Neural cell (in vitro differentiated cells): Measurements from ENCODE around the gene CD101. TPM values are rescaled to one million over a fixed set of nuclear protein-coding genes. Genes with fewer than 3 reads are reported as not detected.

ENCODE experiments used
- H2AFZ ChIP-seq: fragments of 200-600, 300-800 bp; sonication (generic), shearing (Covaris generic); 2 replicates; pipeline ENCODE4 v1.6.0; 2014; ENCODE audit warnings: low read depth, mild to moderate bottlenecking, antibody characterized with exemption, low read length, moderate library complexity
- H3F3A ChIP-seq: fragments of 200-600 bp; shearing (Covaris generic); 2 replicates; pipeline ENCODE4 v1.6.1; 2016; ENCODE audit warnings: mild to moderate bottlenecking, moderate library complexity, mixed read lengths, antibody characterized with exemption, low read length; ENCODE audit not compliant: insufficient read depth, poor library complexity, severe bottlenecking
- H3K27ac ChIP-seq: fragments of 200-600, 300-800 bp; sonication (generic), shearing (Covaris generic); 2 replicates; pipeline ENCODE4 v1.5.1; 2014; ENCODE audit warnings: mild to moderate bottlenecking, low read length, moderate library complexity
- H3K27me3 ChIP-seq: fragments of 300-800, 200-600 bp; sonication (generic), shearing (Covaris generic); 2 replicates; pipeline ENCODE4 v1.6.0; 2014; ENCODE audit warnings: mild to moderate bottlenecking, low read depth, low read length, moderate library complexity; ENCODE audit not compliant: insufficient read depth
- H3K36me3 ChIP-seq: fragments of 300-800, 200-600 bp; sonication (generic), shearing (Covaris generic); 2 replicates; pipeline ENCODE4 v1.5.1; 2014; ENCODE audit warnings: mild to moderate bottlenecking, antibody characterized with exemption, low read length, moderate library complexity; ENCODE audit not compliant: insufficient read depth
- H3K4me2 ChIP-seq: fragments of 300-800, 200-600 bp; sonication (generic), shearing (Covaris generic); 2 replicates; pipeline ENCODE4 v1.6.0; 2014; ENCODE audit warnings: mild to moderate bottlenecking, low read length
- H3K4me3 ChIP-seq: fragments of 300-800, 200-600 bp; sonication (generic), shearing (Covaris generic); 2 replicates; pipeline ENCODE4 v1.5.1; 2014; ENCODE audit warnings: mild to moderate bottlenecking, low read length, moderate library complexity
- H3K79me2 ChIP-seq: fragments of 200-600 bp; shearing (Covaris generic); replicated peaks from 2 replicates; pipeline ENCODE4 v1.6.0; 2014; ENCODE audit warnings: mild to moderate bottlenecking, low read length, moderate library complexity; ENCODE audit not compliant: insufficient read depth
- H3K9ac ChIP-seq: fragments of 300-800, 200-600 bp; sonication (generic), shearing (Covaris generic); 2 replicates; pipeline ENCODE4 v1.6.1; 2016; ENCODE audit warnings: mild to moderate bottlenecking, low read length, mixed read lengths
- H3K9me2 ChIP-seq: fragments of 200-600 bp; shearing (Covaris generic); 2 replicates; pipeline ENCODE4 v1.6.1; 2016; ENCODE audit warnings: mild to moderate bottlenecking, low read length, mixed read lengths; ENCODE audit not compliant: insufficient read depth
- H3K9me3 ChIP-seq: fragments of 200-600, 300-800 bp; sonication (generic), shearing (Covaris generic); 2 replicates; pipeline ENCODE4 v1.6.1; 2016; ENCODE audit warnings: mild to moderate bottlenecking, mixed run types, low read length, moderate library complexity, mixed read lengths
- H4K20me1 ChIP-seq: fragments of 200-600 bp; shearing (Covaris generic); 2 replicates; pipeline ENCODE4 v1.6.1; 2016; ENCODE audit warnings: mild to moderate bottlenecking, mixed run types; ENCODE audit not compliant: insufficient read depth
- CTCF ChIP-seq: fragments of 450-650 bp; IDR thresholded peaks from 2 replicates; pipeline ENCODE4 v1.5.1; 2014; ENCODE audit warnings: antibody characterized with exemption, mild to moderate bottlenecking, moderate library complexity; ENCODE audit not compliant: poor library complexity, severe bottlenecking
- EP300 ChIP-seq: fragments of 450-650 bp; conservative IDR thresholded peaks from 2 replicates; pipeline ENCODE4 v1.6.1; 2014; ENCODE audit warnings: antibody characterized with exemption, mild to moderate bottlenecking, moderate library complexity; ENCODE audit not compliant: poor library complexity, severe bottlenecking
- EZH2 ChIP-seq: fragments of 200-600, 300-800 bp; shearing (Covaris generic), sonication (generic); IDR thresholded peaks from 2 replicates; pipeline ENCODE4 v1.6.1; 2014; ENCODE audit warnings: antibody characterized with exemption, low read length, borderline replicate concordance, mild to moderate bottlenecking; ENCODE audit not compliant: insufficient read depth, poor library complexity, severe bottlenecking
- MXI1 ChIP-seq: fragments of 450-650 bp; conservative IDR thresholded peaks from 2 replicates; pipeline ENCODE4 v1.6.1; 2014; ENCODE audit warnings: antibody characterized with exemption, mild to moderate bottlenecking; ENCODE audit not compliant: poor library complexity, severe bottlenecking
- POLR2AphosphoS5 ChIP-seq: IDR thresholded peaks from 2 replicates; pipeline ENCODE4 v1.6.1; 2012
- RAD21 ChIP-seq: fragments of 450-650 bp; conservative IDR thresholded peaks from 2 replicates; pipeline ENCODE4 v1.6.1; 2014; ENCODE audit warnings: antibody characterized with exemption, mild to moderate bottlenecking, moderate library complexity
- SMC3 ChIP-seq: fragments of 450-650 bp; conservative IDR thresholded peaks from 2 replicates; pipeline ENCODE4 v1.6.1; 2014; ENCODE audit warnings: antibody characterized with exemption, mild to moderate bottlenecking, moderate library complexity; ENCODE audit not compliant: poor library complexity
- TAF1 ChIP-seq: IDR thresholded peaks from 2 replicates; pipeline ENCODE4 v1.6.1; 2012; ENCODE audit warnings: low read depth
- polyA plus RNA-seq: library from polyadenylated mRNA; depleted of rRNA; stranded (reverse); fragments of >200 nt; gene quantifications from 2 replicates; pipeline ENCODE4 v1.2.3, GENCODE V29; 2014
- TF ChIP-seq, protein P1 (sequence below): IDR thresholded peaks from 2 replicates; pipeline ENCODE4 v1.6.1; 2012; ENCODE audit warnings: borderline replicate concordance

Gene CD101
- polyA plus RNA-seq, 1 donor from 2014 or later, result 1.4 TPM

DNA sequence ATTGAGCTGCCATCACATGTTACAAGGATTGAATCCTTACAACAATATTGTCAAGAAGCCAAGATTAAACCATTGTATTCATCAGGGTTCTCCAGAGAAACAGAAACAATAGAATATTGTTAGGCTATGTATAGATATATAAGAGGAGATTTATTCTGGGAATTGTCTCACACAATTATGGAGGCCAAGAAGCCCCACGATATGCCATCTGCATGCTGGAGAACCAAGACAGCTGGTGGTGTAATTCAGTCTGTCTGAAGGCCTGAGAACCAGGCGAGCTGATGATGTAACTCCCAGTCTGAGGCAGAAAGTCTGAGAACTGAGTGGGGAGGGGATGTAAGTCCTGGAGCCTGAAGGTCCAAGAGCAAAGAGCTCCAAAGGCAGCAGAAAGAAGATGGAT is 44.1 kb downstream of the CD101 start:
- TF ChIP-seq TAF1, result no peak
- TF ChIP-seq SMC3, result no peak
- TF ChIP-seq RAD21, result no peak
- no peak overlapping the region for H3K4me2 ChIP-seq
- no peaks in the 10 kb centered on the region for H3K79me2 ChIP-seq
- H2AFZ ChIP-seq, result no peak overlapping the region
- no peak overlapping the region for H3K9ac ChIP-seq
- no peak overlapping the region for H3K27ac ChIP-seq
- H3K9me2 ChIP-seq, result no peaks in the 10 kb centered on the region
- H4K20me1 ChIP-seq, result no peaks in the 10 kb centered on the region
- H3K36me3 ChIP-seq, result no peaks in the 10 kb centered on the region
- H3K9me3 ChIP-seq, result no peaks in the 10 kb centered on the region
- H3K27me3 ChIP-seq, result no peaks in the 10 kb centered on the region
- H3K4me3 ChIP-seq, result no peak overlapping the region
- no peaks in the 10 kb centered on the region for H3F3A ChIP-seq

DNA sequence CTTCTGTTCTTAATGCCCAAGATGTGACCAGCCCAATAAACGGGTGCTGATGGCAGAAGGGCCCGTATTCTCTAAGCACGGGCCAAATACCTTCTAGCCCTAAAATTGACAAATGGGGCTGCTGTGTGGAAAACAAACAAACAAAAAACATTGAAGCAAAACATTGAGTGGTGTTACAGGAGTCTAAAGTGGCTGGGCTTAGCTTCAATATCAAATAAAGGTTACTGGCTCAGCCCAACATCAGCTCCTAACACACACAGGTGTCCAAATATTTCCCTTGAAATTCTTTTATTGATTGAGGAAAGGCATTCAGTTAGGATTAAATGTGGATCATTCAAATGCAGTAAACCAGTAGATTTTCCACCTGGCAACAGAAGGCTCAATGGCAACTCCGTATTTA is 45.2 kb downstream of the CD101 start:
- H3F3A ChIP-seq, result no peaks in the 10 kb centered on the region
- no peak overlapping the region for H3K9ac ChIP-seq
- H4K20me1 ChIP-seq, result no peaks in the 10 kb centered on the region
- H3K9me2 ChIP-seq, result no peaks in the 10 kb centered on the region
- H3K27ac ChIP-seq, result no peak overlapping the region
- no peak overlapping the region for H2AFZ ChIP-seq
- H3K27me3 ChIP-seq, result no peaks in the 10 kb centered on the region
- H3K9me3 ChIP-seq, result no peaks in the 10 kb centered on the region
- TF ChIP-seq MXI1, result no peak
- TF ChIP-seq, protein P1, sequence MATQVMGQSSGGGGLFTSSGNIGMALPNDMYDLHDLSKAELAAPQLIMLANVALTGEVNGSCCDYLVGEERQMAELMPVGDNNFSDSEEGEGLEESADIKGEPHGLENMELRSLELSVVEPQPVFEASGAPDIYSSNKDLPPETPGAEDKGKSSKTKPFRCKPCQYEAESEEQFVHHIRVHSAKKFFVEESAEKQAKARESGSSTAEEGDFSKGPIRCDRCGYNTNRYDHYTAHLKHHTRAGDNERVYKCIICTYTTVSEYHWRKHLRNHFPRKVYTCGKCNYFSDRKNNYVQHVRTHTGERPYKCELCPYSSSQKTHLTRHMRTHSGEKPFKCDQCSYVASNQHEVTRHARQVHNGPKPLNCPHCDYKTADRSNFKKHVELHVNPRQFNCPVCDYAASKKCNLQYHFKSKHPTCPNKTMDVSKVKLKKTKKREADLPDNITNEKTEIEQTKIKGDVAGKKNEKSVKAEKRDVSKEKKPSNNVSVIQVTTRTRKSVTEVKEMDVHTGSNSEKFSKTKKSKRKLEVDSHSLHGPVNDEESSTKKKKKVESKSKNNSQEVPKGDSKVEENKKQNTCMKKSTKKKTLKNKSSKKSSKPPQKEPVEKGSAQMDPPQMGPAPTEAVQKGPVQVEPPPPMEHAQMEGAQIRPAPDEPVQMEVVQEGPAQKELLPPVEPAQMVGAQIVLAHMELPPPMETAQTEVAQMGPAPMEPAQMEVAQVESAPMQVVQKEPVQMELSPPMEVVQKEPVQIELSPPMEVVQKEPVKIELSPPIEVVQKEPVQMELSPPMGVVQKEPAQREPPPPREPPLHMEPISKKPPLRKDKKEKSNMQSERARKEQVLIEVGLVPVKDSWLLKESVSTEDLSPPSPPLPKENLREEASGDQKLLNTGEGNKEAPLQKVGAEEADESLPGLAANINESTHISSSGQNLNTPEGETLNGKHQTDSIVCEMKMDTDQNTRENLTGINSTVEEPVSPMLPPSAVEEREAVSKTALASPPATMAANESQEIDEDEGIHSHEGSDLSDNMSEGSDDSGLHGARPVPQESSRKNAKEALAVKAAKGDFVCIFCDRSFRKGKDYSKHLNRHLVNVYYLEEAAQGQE, result no peak
- no peak overlapping the region for H3K4me3 ChIP-seq
- H3K4me2 ChIP-seq, result no peak overlapping the region
- no peaks in the 10 kb centered on the region for H3K36me3 ChIP-seq
- H3K79me2 ChIP-seq, result no peaks in the 10 kb centered on the region

GRCh38 chr1:117047271-117047670 is 45.7 kb downstream of the CD101 start:
- no peak overlapping the region for H2AFZ ChIP-seq
- H3K9ac ChIP-seq, result no peak overlapping the region
- H3K9me2 ChIP-seq, result no peaks in the 10 kb centered on the region

More at GRCh38 chr1:117047271-117047670, 45.7 kb downstream of the CD101 start:
- Histone ChIP-seq H3K4me3 (no peak overlapping the region), H3K4me2 (no peak overlapping the region), H3F3A (no peaks in the 10 kb centered on the region), H3K27ac (no peak overlapping the region), H3K9me3 (no peaks in the 10 kb centered on the region), H3K79me2 (no peaks in the 10 kb centered on the region), H3K36me3 (no peaks in the 10 kb centered on the region), H4K20me1 (no peaks in the 10 kb centered on the region), H3K27me3 (no peaks in the 10 kb centered on the region)
- no peak for TF ChIP-seq TAF1
- TF ChIP-seq POLR2AphosphoS5, result no peak
- no peak for TF ChIP-seq EP300
- TF ChIP-seq RAD21, result no peak
- TF ChIP-seq CTCF, result no peak
- TF ChIP-seq EZH2, result no peak
- TF ChIP-seq, protein P1, result no peak
